Measurements from ENCODE around the gene TGFB2.

TGFB2 gene

GRCh38 chr1:218353656-218354055, 8.5 kb downstream of the TGFB2 start:
- intact Hi-C loops (cut with DNase I; ENCODE audit: low total_unique reads), result no loop called here
- Histone ChIP-seq H3K4me3 (no peak overlapping the region), H3K27me3 (no peaks in the 10 kb centered on the region), H3K9me3 (no peaks in the 10 kb centered on the region), H3K4me1 (peaks cover 0 to 73% (median 37%) of the 10 kb centered on the region in 4 donors), H3K36me3 (no peaks in the 10 kb centered on the region), H3K27ac (no peak overlapping the region)
- TF ChIP-seq, protein P1, sequence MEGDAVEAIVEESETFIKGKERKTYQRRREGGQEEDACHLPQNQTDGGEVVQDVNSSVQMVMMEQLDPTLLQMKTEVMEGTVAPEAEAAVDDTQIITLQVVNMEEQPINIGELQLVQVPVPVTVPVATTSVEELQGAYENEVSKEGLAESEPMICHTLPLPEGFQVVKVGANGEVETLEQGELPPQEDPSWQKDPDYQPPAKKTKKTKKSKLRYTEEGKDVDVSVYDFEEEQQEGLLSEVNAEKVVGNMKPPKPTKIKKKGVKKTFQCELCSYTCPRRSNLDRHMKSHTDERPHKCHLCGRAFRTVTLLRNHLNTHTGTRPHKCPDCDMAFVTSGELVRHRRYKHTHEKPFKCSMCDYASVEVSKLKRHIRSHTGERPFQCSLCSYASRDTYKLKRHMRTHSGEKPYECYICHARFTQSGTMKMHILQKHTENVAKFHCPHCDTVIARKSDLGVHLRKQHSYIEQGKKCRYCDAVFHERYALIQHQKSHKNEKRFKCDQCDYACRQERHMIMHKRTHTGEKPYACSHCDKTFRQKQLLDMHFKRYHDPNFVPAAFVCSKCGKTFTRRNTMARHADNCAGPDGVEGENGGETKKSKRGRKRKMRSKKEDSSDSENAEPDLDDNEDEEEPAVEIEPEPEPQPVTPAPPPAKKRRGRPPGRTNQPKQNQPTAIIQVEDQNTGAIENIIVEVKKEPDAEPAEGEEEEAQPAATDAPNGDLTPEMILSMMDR (IDR thresholded peaks at IDR 0.05), result no peak
- DNase-seq, result no peak

DNA sequence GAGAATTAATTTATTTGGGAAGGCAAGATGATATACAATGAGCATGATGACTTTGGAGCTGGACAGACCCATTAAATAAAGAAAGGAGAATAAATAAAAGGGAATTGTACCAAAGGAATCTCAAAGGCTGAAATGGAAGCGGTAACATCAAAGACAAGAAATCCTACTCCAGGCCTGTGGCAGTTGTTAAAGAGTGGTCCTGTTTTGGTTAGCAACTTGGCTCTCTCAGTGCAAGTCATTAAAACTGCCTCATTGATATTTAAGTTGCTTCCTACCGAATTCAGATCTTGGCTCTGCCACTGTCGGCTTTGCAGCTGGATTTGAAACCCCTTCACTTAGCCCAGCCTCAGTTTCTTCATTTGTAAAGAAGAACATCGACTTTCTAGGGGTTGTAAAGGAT, 10.1 kb downstream of the TGFB2 start:
- no peak overlapping the region for H3K27ac ChIP-seq
- no peak overlapping the region for H3K4me3 ChIP-seq
- DNase-seq, result no peak
- intact Hi-C loops (cut with DNase I; ENCODE audit: low total_unique reads), result no loop called here
- peaks cover 0 to 73% (median 31%) of the 10 kb centered on the region in 4 donors for H3K4me1 ChIP-seq
- no peaks in the 10 kb centered on the region for H3K9me3 ChIP-seq
- no peaks in the 10 kb centered on the region for H3K27me3 ChIP-seq
- H3K36me3 ChIP-seq, result no peaks in the 10 kb centered on the region
- TF ChIP-seq, protein P1 (IDR thresholded peaks at IDR 0.05), result no peak

GRCh38 chr1:218357211-218357892, 12.2 kb downstream of the TGFB2 start:
- intact Hi-C loops (cut with DNase I; ENCODE audit: low total_unique reads), result no loop called here
- no peaks in the 10 kb centered on the region for H3K36me3 ChIP-seq
- H3K27ac ChIP-seq, result peak overlapping the region; percentile 43 to 67
- no peaks in the 10 kb centered on the region for H3K27me3 ChIP-seq
- peaks cover 0 to 75% (median 24%) of the 10 kb centered on the region in 4 donors for H3K4me1 ChIP-seq
- peak overlapping the region; percentile 18 to 19 for H3K4me3 ChIP-seq
- no peak for DNase-seq
- H3K9me3 ChIP-seq, result no peaks in the 10 kb centered on the region
- TF ChIP-seq, protein P1 (IDR thresholded peaks at IDR 0.05), result no peak

- DNase-seq, result no peak
- TF ChIP-seq, protein P1 (IDR thresholded peaks at IDR 0.05), result no peak
- intact Hi-C loops (cut with DNase I; ENCODE audit: low total_unique reads), result no loop called here
Observed at GRCh38 chr1:218357893-218358232, 12.7 kb downstream of the TGFB2 start.

DNA sequence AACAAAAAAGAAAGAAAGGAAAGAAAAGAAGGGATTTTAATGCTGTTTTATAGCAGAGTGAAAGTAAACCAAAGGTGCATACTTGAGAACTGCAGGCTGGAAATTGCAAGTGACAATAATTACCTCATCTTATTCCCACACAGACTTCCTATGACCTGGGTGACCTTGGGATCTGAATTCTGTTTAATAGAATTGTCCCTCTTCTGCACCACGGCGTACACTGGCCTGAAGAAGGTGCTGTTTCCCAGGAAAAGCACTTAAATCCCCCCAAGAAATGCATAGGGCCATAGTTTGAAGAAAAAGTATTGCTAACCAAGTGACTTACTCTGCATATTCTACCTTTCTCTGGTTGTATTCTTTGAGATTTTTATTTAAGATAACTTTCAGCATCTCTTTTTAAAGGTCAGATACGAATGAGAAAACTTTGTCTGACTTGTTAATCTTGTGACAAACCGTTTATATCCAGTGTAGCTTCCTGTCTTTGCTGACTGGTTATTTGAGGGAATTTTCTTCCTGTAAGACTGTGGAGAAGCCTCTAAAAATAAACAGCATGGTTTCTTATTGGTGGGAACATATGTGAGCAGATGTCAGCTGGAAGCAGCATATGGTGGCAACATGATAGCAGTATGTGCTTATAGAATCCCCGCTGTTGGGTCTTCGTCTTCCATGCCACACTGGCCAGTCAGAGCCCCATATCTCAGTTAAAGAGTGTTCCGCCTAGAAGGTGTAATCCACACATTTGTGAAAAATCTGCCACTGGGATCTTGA, 16.3 kb downstream of the TGFB2 start:
- no peaks in the 10 kb centered on the region for H3K9me3 ChIP-seq
- peak overlapping the region; percentile 29 to 45 for H3K27ac ChIP-seq

More at GRCh38 chr1:218357893-218358232, 12.7 kb downstream of the TGFB2 start:
- H3K27me3 ChIP-seq, result no peaks in the 10 kb centered on the region
- no peaks in the 10 kb centered on the region for H3K36me3 ChIP-seq
- H3K9me3 ChIP-seq, result no peaks in the 10 kb centered on the region
- H3K27ac ChIP-seq, result peak overlapping the region; percentile 43 to 67
- H3K4me3 ChIP-seq, result peak overlapping the region; percentile 18 to 19
- peaks cover 0 to 75% (median 23%) of the 10 kb centered on the region in 4 donors for H3K4me1 ChIP-seq

More for the DNA sequence above, 16.3 kb downstream of the TGFB2 start:
- Histone ChIP-seq H3K27me3 (no peaks in the 10 kb centered on the region), H3K36me3 (no peaks in the 10 kb centered on the region), H3K4me3 (no peak overlapping the region), H3K4me1 (peaks cover 0 to 99% (median 36%) of the 10 kb centered on the region in 4 donors)
- intact Hi-C loops (cut with DNase I; ENCODE audit: low total_unique reads), result no loop called here
- DNase-seq, result no peak
- TF ChIP-seq, protein P1 (IDR thresholded peaks at IDR 0.05), result peak; percentile 40 to 52
